Psoas muscle (tissue), 8 donors: Measurements from ENCODE around the gene IMPDH1. TPM values are rescaled to one million over a fixed set of nuclear protein-coding genes. Genes with fewer than 3 reads are reported as not detected.
A peak's percentile ranks its signal among the peaks of the same experiment; 100 is the strongest.

Experiments
- ATAC-seq, 4 donors: fragments of 200-7000 bp; cut with Tn5 transposase; one replicate each; pipeline ENCODE4 v1.9.1; 2020; ENCODE audit warnings: moderate library complexity in 3 of 4, mild to moderate bottlenecking in 2 of 4
- DNase-seq, 2 donors: peaks; one replicate each; pipeline ENCODE4 v3.0.0-alpha.2; 2020
- H3K27ac ChIP-seq: fragments of 200-600 bp; one replicate; pipeline ENCODE4 v1.8.0; 2022
- H3K27me3 ChIP-seq, 3 donors: fragments of 200-600 bp in 1 of 3; one replicate each; pipeline versions ENCODE4 v1.6.1 to v1.8.0; 2013 to 2022; ENCODE audit warnings: low read length in 2 of 3, mild to moderate bottlenecking in 2 of 3, moderate library complexity in 1 of 3; ENCODE audit not compliant: insufficient read depth in 3 of 3
- H3K36me3 ChIP-seq, 2 donors: fragments of 200-600 bp in 1 of 2; one replicate each; pipeline versions ENCODE4 v1.6.1 to v1.8.0; 2013 to 2022; ENCODE audit warnings: low read depth in 1 of 2, mild to moderate bottlenecking in 1 of 2, moderate library complexity in 1 of 2; ENCODE audit not compliant: insufficient read depth in 1 of 2
- H3K4me1 ChIP-seq: fragments of 200-600 bp; one replicate; pipeline ENCODE4 v1.8.0; 2022
- H3K4me3 ChIP-seq: fragments of 200-600 bp; one replicate; pipeline ENCODE4 v1.8.0; 2022; ENCODE audit warnings: mild to moderate bottlenecking
- H3K9me3 ChIP-seq: fragments of 200-600 bp; one replicate; pipeline ENCODE4 v1.8.0; 2022
- CTCF ChIP-seq: fragments of 200-600 bp; IDR thresholded peaks from one replicate; pipeline ENCODE4 v1.8.0; 2022; ENCODE audit warnings: antibody characterized with exemption
- WGBS, 3 donors: extraction: QIAGEN DNeasy Blood & Tissue Kit; methylation state at CpG; one replicate each; pipeline versions ENCODE4 v1.1.6 to v1.1.7; 2013; 5-methylcytosine and 5-hydroxymethylcytosine counted together
- intact Hi-C, 2 donors: fragments of 100-400 bp; cut with DNase I; formaldehyde crosslinking; loops; one replicate each; pipeline versions ENCODE4 v1.11.0 to v1.14.2; 2022
- polyA plus RNA-seq, 3 donors: library from polyadenylated mRNA; stranded (reverse); fragments of 200-250 nt; gene quantifications; one replicate each; pipeline ENCODE4 v1.2.3, GENCODE V29; 2013
- total RNA-seq, 4 donors: library from RNA; stranded (reverse); fragmentation: NEBNext Ultra II Directional in 2 of 4; extraction: Animal tissue kit (Norgen Biotek cat#: 25700) in 2 of 4; gene quantifications; one replicate each; pipeline versions ENCODE4 v1.2.1 to v1.2.4, GENCODE V29; 2021 to 2023
- donor health status: healthy with polysubstance abuse.
- donor health status: DM: no; HTN: no; CAD: no; lungs with moderate emphysema.
- donor health status: Bipolar disorder and iron deficiency.
- donor health status: healthy.
- donor health status: DM: yes; HTN: yes; CAD: no.
- donor health status: DM: no; HTN: no; CAD: no.
- donor health status: DM: no; HTN: no; CAD: no.
- donor health status: DM: yes; HTN: yes; CAD: no.

Gene IMPDH1
- total and polyA plus RNA-seq, 7 donors: 5.6 to 10.3 (median 8.6) TPM

DNA sequence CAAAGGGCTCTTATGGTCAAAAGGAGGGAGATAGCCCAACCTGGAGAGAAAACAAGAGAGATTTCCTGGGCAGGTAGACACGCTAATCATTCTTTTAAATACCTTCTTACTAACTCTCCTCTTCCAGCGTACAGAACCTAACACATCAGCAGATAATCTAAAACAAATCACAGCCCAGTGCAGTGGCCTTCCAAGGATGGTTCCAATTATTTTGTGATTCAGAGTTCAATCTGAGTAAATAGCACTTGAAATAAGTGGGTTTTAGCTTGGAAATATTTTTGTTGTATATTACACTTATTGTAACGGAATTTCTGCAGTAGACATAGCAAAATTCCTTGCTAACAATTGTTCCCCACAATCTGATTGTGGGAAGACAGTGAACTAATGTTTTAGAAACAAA is 7.3 kb upstream of the IMPDH1 start:
- H3K36me3 ChIP-seq: no peaks in the 10 kb centered on the region
- H3K27ac ChIP-seq: no peak overlapping the region
- DNase-seq (no peak), ATAC-seq (no peak)
- H3K9me3 ChIP-seq: no peaks in the 10 kb centered on the region
- H3K4me3 ChIP-seq: no peak overlapping the region
- no peaks in the 10 kb centered on the region for H3K27me3 ChIP-seq
- no peaks in the 10 kb centered on the region for H3K4me1 ChIP-seq
- 89 to 94% (median 91%) methylated on average over 3 of the region's 3 CpGs for WGBS, 3 donors
- TF ChIP-seq CTCF: no peak
- intact Hi-C loops: no loop called here

GRCh38 chr7:128415217-128415785 is 5.5 kb upstream of the IMPDH1 start:
- TF ChIP-seq CTCF: no peak
- DNase-seq (no peak), ATAC-seq (no peak)
- Histone ChIP-seq H3K36me3 (no peaks in the 10 kb centered on the region), H3K4me1 (peaks cover 6% of the 10 kb centered on the region), H3K27me3 (no peaks in the 10 kb centered on the region), H3K4me3 (no peak overlapping the region), H3K9me3 (no peaks in the 10 kb centered on the region), H3K27ac (no peak overlapping the region)
- 70 to 78% (median 73%) methylated on average over 4 of the region's 4 CpGs for WGBS, 3 donors
- intact Hi-C loops: no loop called here

- peaks cover 0 to 1% (median under 1%) of the 10 kb centered on the region in 3 donors for H3K27me3 ChIP-seq
- peak overlapping the region; percentile 77 for H3K4me3 ChIP-seq
- no peaks in the 10 kb centered on the region for H3K9me3 ChIP-seq
- H3K4me1 ChIP-seq: peaks cover 7% of the 10 kb centered on the region
- no peak for ATAC-seq
- WGBS, 3 donors: 5 to 9% (median 6%) methylated on average over 6 of the region's 6 CpGs
- TF ChIP-seq CTCF: no peak
- no peaks in the 10 kb centered on the region for H3K36me3 ChIP-seq
- DNase-seq: no peak
- intact Hi-C loops: no loop called here
- H3K27ac ChIP-seq: peak overlapping the region; percentile 71
These were observed 620 bp upstream of the IMPDH1 start for GRCh38 chr7:128410451-128410753.

DNA sequence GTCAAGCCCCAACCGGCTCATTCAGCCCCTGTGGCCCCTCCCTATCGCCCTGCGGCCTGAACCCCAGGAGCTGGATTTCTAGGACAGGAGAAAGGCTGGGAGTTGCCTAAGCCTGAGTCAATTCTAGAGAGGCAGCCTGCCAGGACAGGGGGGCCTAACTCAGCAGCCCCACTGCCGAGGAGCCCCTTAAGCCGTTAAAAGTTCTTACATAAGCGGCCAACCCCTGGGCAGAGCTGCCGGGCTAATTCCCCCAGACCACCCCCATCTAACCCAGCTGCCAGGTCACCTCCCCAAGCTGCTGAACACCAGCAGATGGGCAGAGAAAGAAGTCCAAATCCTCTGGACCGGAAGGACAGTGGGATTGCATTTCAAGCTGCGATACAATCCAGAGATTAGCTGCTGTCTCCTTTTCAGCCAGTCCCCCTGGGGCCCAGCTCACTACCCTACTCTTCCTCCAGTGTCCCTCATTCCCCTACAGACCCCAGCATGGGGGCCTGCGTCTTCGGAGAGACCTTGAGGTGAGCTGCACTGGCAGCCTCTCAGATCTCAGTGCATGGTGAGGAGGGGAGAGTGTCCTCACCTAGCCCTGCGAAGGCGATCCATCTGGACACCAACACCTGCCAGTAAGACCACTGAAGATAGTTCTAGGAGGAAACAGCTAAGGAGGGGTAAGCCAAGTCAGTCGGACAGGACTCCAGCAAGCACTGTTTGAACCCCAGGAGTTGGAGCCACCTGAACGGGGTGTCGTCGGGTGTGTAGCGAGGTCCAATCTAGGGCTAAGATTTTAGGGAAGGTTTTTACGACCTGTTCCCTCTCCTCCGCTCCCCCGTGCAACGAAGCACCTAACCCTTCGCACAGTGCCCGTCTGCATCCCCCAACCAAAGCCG is 830 bp downstream of the IMPDH1 start:
- ATAC-seq (no peak), DNase-seq (no peak)
- peak overlapping the region; percentile 77 for H3K4me3 ChIP-seq
- H3K36me3 ChIP-seq: no peaks in the 10 kb centered on the region
- TF ChIP-seq CTCF: no peak
- H3K27me3 ChIP-seq: peaks cover 0 to 4% (median 3%) of the 10 kb centered on the region in 3 donors
- intact Hi-C loops: no loop called here
- no peaks in the 10 kb centered on the region for H3K9me3 ChIP-seq
- WGBS, 3 donors: 25 to 33% (median 27%) methylated on average over 25 of the region's 25 CpGs
- peak overlapping the region; percentile 71 for H3K27ac ChIP-seq
- peaks cover 13% of the 10 kb centered on the region for H3K4me1 ChIP-seq
